Endothelial cell of umbilical vein (primary cell): Measurements from ENCODE around the gene JARID2. TPM values are rescaled to one million over a fixed set of nuclear protein-coding genes. Genes with fewer than 3 reads are reported as not detected.

ENCODE experiments used
- BruUV-seq: library from RNA; stranded (reverse); fragments of 400-500 nt; replicated peaks from 2 replicates; lab custom pipeline; 2021; lab: Mats Ljungman, UMichigan
- CTCF ChIA-PET: fragments of 300-600, 350-600 bp; sonication (Branson Sonifier 250); formaldehyde crosslinking; loops from one replicate; lab custom pipeline; 2021; ENCODE audit warnings: antibody characterized with exemption, inconsistent platforms; lab: Charles Lee
- POLR2A ChIA-PET: fragments of 300-600, 350-600 bp; sonication (Branson Sonifier 250); formaldehyde crosslinking; loops from one replicate; lab custom pipeline; 2021; ENCODE audit warnings: antibody characterized with exemption, inconsistent platforms; lab: Charles Lee
- DNase-seq: peaks from one replicate; pipeline ENCODE4 v3.0.0-alpha.2; 2011; ENCODE audit warnings: low read depth, low spot score
- FAIRE-seq: peaks from 2 replicates; lab custom pipeline; 2011; peaks lifted over from hg19 to GRCh38; lab: Jason Lieb, UNC
- H2AFZ ChIP-seq: 2 replicates; pipeline ENCODE4 v1.6.0; 2012; ENCODE audit warnings: low read depth, low read length, control low read depth, inconsistent platforms
- H3K27ac ChIP-seq: 2 replicates; pipeline ENCODE4 v1.5.1; 2011; ENCODE audit warnings: low read depth, mild to moderate bottlenecking, control low read depth, low read length, moderate library complexity; ENCODE audit not compliant: insufficient read depth
- H3K27me3 ChIP-seq, 2 experiments: 2 replicates each; pipeline versions ENCODE4 v1.6.0 to v1.6.1; 2011; ENCODE audit warnings: low read length in 2 of 2, mixed read lengths in 1 of 2; ENCODE audit not compliant: control insufficient read depth in 2 of 2, insufficient read depth in 2 of 2
- H3K36me3 ChIP-seq, 2 experiments: 2 replicates in 1 of 2; 3 replicates in 1 of 2; pipeline ENCODE4 v1.5.1; 2011; ENCODE audit warnings: low read length in 2 of 2, mild to moderate bottlenecking in 1 of 2, moderate library complexity in 1 of 2; ENCODE audit not compliant: control insufficient read depth in 2 of 2, insufficient read depth in 2 of 2; ENCODE audit errors: extremely low read depth in 1 of 2
- H3K4me1 ChIP-seq: 3 replicates; pipeline ENCODE4 v1.5.1; 2011; ENCODE audit warnings: mild to moderate bottlenecking, low read length; ENCODE audit not compliant: control insufficient read depth, insufficient read depth; ENCODE audit errors: extremely low read depth
- H3K4me2 ChIP-seq: 2 replicates; pipeline ENCODE4 v1.6.1; 2011; ENCODE audit warnings: low read length, control low read depth, mixed read lengths; ENCODE audit not compliant: insufficient read depth
- H3K4me3 ChIP-seq, 3 experiments: fragments of 200-600 bp in 1 of 3; sonication (generic), shearing (Covaris generic) in 1 of 3; replicated peaks in 1 of 3; 2 replicates each; pipeline ENCODE4 v1.5.1; 2011 to 2016; ENCODE audit warnings: control low read depth in 3 of 3, low read length in 3 of 3, mild to moderate bottlenecking in 2 of 3, inconsistent platforms in 1 of 3, low read depth in 1 of 3, moderate library complexity in 1 of 3; ENCODE audit not compliant: insufficient read depth in 1 of 3
- H3K79me2 ChIP-seq: 2 replicates; pipeline ENCODE4 v1.6.0; 2012; ENCODE audit warnings: low read length, inconsistent platforms; ENCODE audit not compliant: control insufficient read depth, insufficient read depth
- H3K9ac ChIP-seq: replicated peaks from 2 replicates; pipeline ENCODE3; 2011; ENCODE audit warnings: low read length, control low read depth; ENCODE audit not compliant: insufficient read depth; ENCODE audit errors: extremely low read depth
- H3K9me1 ChIP-seq: replicated peaks from 3 replicates; pipeline ENCODE4 v1.6.0; 2011; ENCODE audit warnings: mild to moderate bottlenecking, low read length; ENCODE audit not compliant: control insufficient read depth, insufficient read depth; ENCODE audit errors: extremely low read depth
- H3K9me3 ChIP-seq: replicated peaks from 2 replicates; pipeline ENCODE4 v1.5.1; 2012; ENCODE audit warnings: low read length, inconsistent platforms; ENCODE audit not compliant: control insufficient read depth, insufficient read depth
- H4K20me1 ChIP-seq: replicated peaks from 2 replicates; pipeline ENCODE3; 2011; ENCODE audit warnings: mild to moderate bottlenecking, low read length; ENCODE audit not compliant: control insufficient read depth, insufficient read depth; ENCODE audit errors: extremely low read depth
- CTCF ChIP-seq, 2 donors: IDR thresholded peaks; 1 replicate in 1 of 2; 2 replicates in 1 of 2; pipeline ENCODE4 v1.5.1; 2011; ENCODE audit warnings: low read length in 2 of 2, mild to moderate bottlenecking in 2 of 2, moderate library complexity in 2 of 2, control low read depth in 1 of 2, inconsistent platforms in 1 of 2, low read depth in 1 of 2; ENCODE audit not compliant: insufficient read depth in 1 of 2; ENCODE audit errors: extremely low read depth in 1 of 2
- EZH2 ChIP-seq: IDR thresholded peaks from 2 replicates; pipeline ENCODE4 v1.6.1; 2012; ENCODE audit warnings: borderline replicate concordance, low read depth, mild to moderate bottlenecking, moderate library complexity, low read length, inconsistent platforms; ENCODE audit not compliant: severe bottlenecking
- FOS ChIP-seq: IDR thresholded peaks from 2 replicates; pipeline ENCODE4 v1.6.1; 2011; ENCODE audit warnings: mild to moderate bottlenecking, low read length, moderate library complexity, borderline replicate concordance; ENCODE audit not compliant: insufficient read depth
- GATA2 ChIP-seq: IDR thresholded peaks from 2 replicates; pipeline ENCODE4 v1.7.0; 2011; ENCODE audit warnings: low read depth, mild to moderate bottlenecking, moderate library complexity, mixed read lengths, low read length; ENCODE audit not compliant: insufficient read length, insufficient read depth
- JUN ChIP-seq: IDR thresholded peaks from 2 replicates; pipeline ENCODE4 v1.6.1; 2011; ENCODE audit warnings: borderline replicate concordance, low read depth; ENCODE audit not compliant: insufficient read length, insufficient read depth
- MAX ChIP-seq: IDR thresholded peaks from 2 replicates; pipeline ENCODE4 v1.6.1; 2011; ENCODE audit not compliant: insufficient read depth, insufficient read length
- MYC ChIP-seq: IDR thresholded peaks from one replicate; pipeline ENCODE4 v1.6.1; 2011; ENCODE audit warnings: mild to moderate bottlenecking, low read depth, low read length
- POLR2A ChIP-seq: IDR thresholded peaks from 2 replicates; pipeline ENCODE4 v1.6.1; 2012; ENCODE audit warnings: low read depth, mild to moderate bottlenecking, control low read depth, low read length
- POLR2AphosphoS5 ChIP-seq: IDR thresholded peaks from 2 replicates; pipeline ENCODE4 v1.6.1; 2012; ENCODE audit warnings: low read depth, mild to moderate bottlenecking, control low read depth, low read length, moderate library complexity; ENCODE audit not compliant: insufficient read depth
- dilution Hi-C: fragments of 300-500 bp; cut with MboI; formaldehyde crosslinking; loops from one replicate; pipeline ENCODE4 v1.15.0; 2019; ENCODE audit warnings: low sequenced_read_pairs; ENCODE audit not compliant: extremely low pct_ligation_motif_present
- intact Hi-C: fragments of 100-400 bp; cut with micrococcal nuclease; formaldehyde crosslinking; loops from one replicate; pipeline ENCODE4 v1.10.0; 2022
- polyA plus RNA-seq, 4 experiments: library from polyadenylated mRNA; depleted of rRNA in 3 of 4; stranded (reverse) in 3 of 4; unstranded in 1 of 4; fragments of >200 nt; gene quantifications; 2 replicates each; pipeline versions ENCODE4 v1.2.1 to v1.2.3, GENCODE V29; 2011 to 2012; ENCODE audit warnings: missing spikeins in 1 of 4
- total RNA-seq: library from RNA; stranded (reverse); gene quantifications from 2 replicates; pipeline ENCODE4 v1.2.3, GENCODE V29; 2021

Gene JARID2
- total and polyA plus RNA-seq, 2 donors (not counting 3 experiments of a cell fraction or from before 2014, with no cell fraction given), result 2.9 to 10.6 TPM

- no peak for FAIRE-seq
- Histone ChIP-seq H3K4me3 (no peak overlapping the region), H3K27ac (no peak overlapping the region), H3K9me3 (no peaks in the 10 kb centered on the region), H3K79me2 (no peaks in the 10 kb centered on the region), H2AFZ (no peak overlapping the region), H3K4me2 (no peak overlapping the region), H4K20me1 (peaks cover 2% of the 10 kb centered on the region), H3K36me3 (no peaks in the 10 kb centered on the region), H3K9me1 (no peaks in the 10 kb centered on the region), H3K9ac (no peak overlapping the region), H3K27me3 (no peaks in the 10 kb centered on the region), H3K4me1 (no peaks in the 10 kb centered on the region)
- intact Hi-C loops, result no loop called here
- CTCF ChIA-PET, result no interaction called here
- no peak for TF ChIP-seq FOS
- TF ChIP-seq MYC, result no peak
- no peak for TF ChIP-seq POLR2AphosphoS5
- TF ChIP-seq JUN, result no peak
- TF ChIP-seq POLR2A, result no peak
- TF ChIP-seq MAX, result no peak
- no peak for TF ChIP-seq CTCF (IDR thresholded peaks at IDR 0.05; ENCODE audit: extremely low read depth in 1 of 2, insufficient read depth in 1 of 2, low read depth in 1 of 2, low read length in 2 of 2)
- TF ChIP-seq EZH2, result no peak
- TF ChIP-seq GATA2, result no peak
- dilution Hi-C loops, result no loop called here
- POLR2A ChIA-PET, result no interaction called here
- DNase-seq, result no peak
- BruUV-seq, result no TSS peak
These were observed 215.5 kb downstream of the JARID2 start for GRCh38 chr6:15461127-15461944.
